Sigmoid colon (tissue), 7 donors: ENCODE measurements around the gene TMEM170B. TPM values are rescaled to one million over a fixed set of nuclear protein-coding genes. Genes with fewer than 3 reads are reported as not detected.
A peak's percentile ranks its signal among the peaks of the same experiment; 100 is the strongest.

Experiments used
- DNase-seq: peaks from one replicate; pipeline ENCODE4 v3.0.0-alpha.2; 2019
- H3K27ac ChIP-seq, 4 donors: fragments of 200-600 bp; sonication (generic); one replicate each; pipeline ENCODE4 v1.5.1; 2016 to 2019; ENCODE audit warnings: mild to moderate bottlenecking in 1 of 4
- H3K27me3 ChIP-seq, 3 donors: fragments of 200-600 bp; sonication (generic); one replicate each; pipeline ENCODE4 v1.5.1; 2019; ENCODE audit warnings: mild to moderate bottlenecking in 1 of 3
- H3K36me3 ChIP-seq, 4 donors: fragments of 200-600 bp; sonication (generic); one replicate each; pipeline ENCODE4 v1.5.1; 2016 to 2019
- H3K4me1 ChIP-seq, 4 donors: fragments of 200-600 bp; sonication (generic); one replicate each; pipeline ENCODE4 v1.5.1; 2017 to 2019
- H3K4me3 ChIP-seq, 4 donors: fragments of 200-600 bp; sonication (generic); one replicate each; pipeline ENCODE4 v1.5.1; 2017 to 2019; ENCODE audit warnings: mild to moderate bottlenecking in 2 of 4, moderate library complexity in 1 of 4
- H3K9me3 ChIP-seq, 4 donors: fragments of 200-600 bp in 3 of 4; sonication (generic) in 3 of 4; one replicate each; pipeline versions ENCODE4 v1.5.1 to v1.6.1; 2013 to 2019
- EP300 ChIP-seq, 4 donors: sonication (generic); formaldehyde crosslinking; IDR thresholded peaks; one replicate each; pipeline ENCODE4 v1.6.1; 2017; ENCODE audit warnings: antibody characterized with exemption in 4 of 4
- POLR2A ChIP-seq, 2 donors: fragments of 450-650 bp; IDR thresholded peaks; one replicate each; pipeline ENCODE4 v1.6.1; 2016; ENCODE audit warnings: antibody characterized with exemption in 2 of 2, mild to moderate bottlenecking in 2 of 2, moderate library complexity in 2 of 2
- POLR2AphosphoS5 ChIP-seq, 4 donors: sonication (generic); formaldehyde crosslinking; IDR thresholded peaks; one replicate each; pipeline ENCODE4 v1.6.1; 2017; ENCODE audit warnings: antibody characterized with exemption in 4 of 4
- WGBS, 2 donors: extraction: QIAGEN DNeasy Blood & Tissue Kit; methylation state at CpG; one replicate each; pipeline ENCODE4 v1.1.7; 2013; 5-methylcytosine and 5-hydroxymethylcytosine counted together
- intact Hi-C: fragments of 100-400 bp; cut with DNase I; formaldehyde crosslinking; loops from one replicate; pipeline ENCODE4 v1.15.1; 2023
- polyA plus RNA-seq, 3 donors: library from polyadenylated mRNA; stranded (reverse); fragments of 200-250 nt; gene quantifications; one replicate each; pipeline ENCODE4 v1.2.3, GENCODE V29; 2013
- total RNA-seq, 4 donors: library from RNA; depleted of rRNA; stranded (reverse); fragments of >200 nt; gene quantifications; one replicate each; pipeline ENCODE4 v1.1.0, GENCODE V29; 2016
- TF ChIP-seq, protein P1 (sequence below), 4 experiments: fragments of 450-650 bp in 3 of 4; fragments of 200-600 bp in 1 of 4; IDR thresholded peaks; one replicate each; pipeline ENCODE4 v1.5.1; 2016 to 2019; ENCODE audit warnings: antibody characterized with exemption in 4 of 4, mild to moderate bottlenecking in 3 of 4, moderate library complexity in 2 of 4
- donor health status: healthy with polysubstance abuse.
- donor health status: Bipolar disorder and iron deficiency.
- donor health status: healthy.

The TMEM170B gene
- total and polyA plus RNA-seq, 7 donors: 0.92 to 11.0 (median 8.7) TPM

DNA sequence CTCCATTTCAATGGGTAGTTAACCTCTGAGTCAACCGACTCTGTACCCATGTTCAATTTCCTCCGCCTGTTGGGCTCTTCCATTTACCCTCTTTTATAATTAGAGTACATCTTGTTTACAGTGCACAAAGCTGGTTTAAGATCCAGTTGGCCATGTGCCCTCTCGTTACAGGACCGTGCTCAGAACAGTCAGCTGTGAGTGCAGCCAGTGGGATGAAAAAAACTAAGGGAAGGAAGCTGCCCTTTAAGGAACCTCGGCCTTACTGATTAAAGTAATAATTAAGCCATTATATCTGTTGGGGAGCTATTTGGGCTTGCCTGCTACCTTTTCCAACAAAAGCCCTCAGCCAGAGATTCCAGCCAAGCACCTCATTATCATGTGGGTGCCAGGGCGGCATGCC is 68.8 kb downstream of the TMEM170B start:
- Histone ChIP-seq H3K9me3 (no peaks in the 10 kb centered on the region), H3K27ac (peak overlapping the region; percentile 27 to 67 (median 36)), H3K4me3 (no peak overlapping the region), H3K4me1 (peaks cover 0 to 29% (median 23%) of the 10 kb centered on the region in 4 donors), H3K27me3 (no peaks in the 10 kb centered on the region), H3K36me3 (no peaks in the 10 kb centered on the region)
- no peak for DNase-seq
- TF ChIP-seq EP300 (IDR thresholded peaks at IDR 0.05) (no peak), POLR2AphosphoS5 (IDR thresholded peaks at IDR 0.05) (no peak), POLR2A (IDR thresholded peaks at IDR 0.05) (no peak)
- TF ChIP-seq, protein P1, sequence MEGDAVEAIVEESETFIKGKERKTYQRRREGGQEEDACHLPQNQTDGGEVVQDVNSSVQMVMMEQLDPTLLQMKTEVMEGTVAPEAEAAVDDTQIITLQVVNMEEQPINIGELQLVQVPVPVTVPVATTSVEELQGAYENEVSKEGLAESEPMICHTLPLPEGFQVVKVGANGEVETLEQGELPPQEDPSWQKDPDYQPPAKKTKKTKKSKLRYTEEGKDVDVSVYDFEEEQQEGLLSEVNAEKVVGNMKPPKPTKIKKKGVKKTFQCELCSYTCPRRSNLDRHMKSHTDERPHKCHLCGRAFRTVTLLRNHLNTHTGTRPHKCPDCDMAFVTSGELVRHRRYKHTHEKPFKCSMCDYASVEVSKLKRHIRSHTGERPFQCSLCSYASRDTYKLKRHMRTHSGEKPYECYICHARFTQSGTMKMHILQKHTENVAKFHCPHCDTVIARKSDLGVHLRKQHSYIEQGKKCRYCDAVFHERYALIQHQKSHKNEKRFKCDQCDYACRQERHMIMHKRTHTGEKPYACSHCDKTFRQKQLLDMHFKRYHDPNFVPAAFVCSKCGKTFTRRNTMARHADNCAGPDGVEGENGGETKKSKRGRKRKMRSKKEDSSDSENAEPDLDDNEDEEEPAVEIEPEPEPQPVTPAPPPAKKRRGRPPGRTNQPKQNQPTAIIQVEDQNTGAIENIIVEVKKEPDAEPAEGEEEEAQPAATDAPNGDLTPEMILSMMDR (IDR thresholded peaks at IDR 0.05): no peak
- WGBS, 2 donors: 62 to 70% methylated on average over 6 of the region's 6 CpGs
- intact Hi-C loops: loop anchor here (5.0 kb wide), 1 partner anchor 46 kb away; no protein-coding TSS in a partner anchor

DNA sequence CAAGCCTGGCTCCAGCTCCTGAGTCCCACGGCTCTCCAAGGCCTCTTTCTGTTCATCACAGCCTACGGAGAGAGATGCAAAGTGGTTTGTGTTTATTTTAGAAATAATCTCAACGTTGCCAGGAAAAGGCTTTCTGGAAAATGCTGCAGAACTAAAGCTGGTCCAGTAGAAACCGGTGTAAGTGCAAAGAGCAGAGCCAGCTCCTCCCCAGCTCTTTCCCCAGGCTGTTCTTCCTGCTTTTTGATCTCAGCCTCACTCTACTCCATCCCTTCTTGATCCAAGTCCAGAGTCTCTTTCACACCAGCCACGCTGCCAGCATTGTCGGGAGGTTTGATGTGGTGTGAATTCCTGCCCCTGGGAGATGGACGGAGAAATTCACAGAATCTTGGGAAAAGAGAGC is 69.8 kb downstream of the TMEM170B start:
- no peaks in the 10 kb centered on the region for H3K36me3 ChIP-seq
- DNase-seq: no peak
- TF ChIP-seq, protein P1 (IDR thresholded peaks at IDR 0.05): no peak
- no peak overlapping the region for H3K4me3 ChIP-seq
- H3K9me3 ChIP-seq: no peaks in the 10 kb centered on the region
- intact Hi-C loops: loop anchor here (5.0 kb wide), 1 partner anchor 45 kb away; no protein-coding TSS in a partner anchor
- WGBS, 2 donors: 71 to 74% methylated on average over 7 of the region's 7 CpGs
- H3K4me1 ChIP-seq: peaks cover 0 to 29% (median 23%) of the 10 kb centered on the region in 4 donors
- no peaks in the 10 kb centered on the region for H3K27me3 ChIP-seq
- peak overlapping the region in 3 of 4 donors; percentile 32 to 67 (median 40) for H3K27ac ChIP-seq

GRCh38 chr6:11608600-11609323 is 71.2 kb downstream of the TMEM170B start:
- TF ChIP-seq POLR2AphosphoS5 (IDR thresholded peaks at IDR 0.05) (no peak), POLR2A (IDR thresholded peaks at IDR 0.05) (no peak), EP300 (IDR thresholded peaks at IDR 0.05) (no peak)
- TF ChIP-seq, protein P1 (IDR thresholded peaks at IDR 0.05): no peak
- no peaks in the 10 kb centered on the region for H3K36me3 ChIP-seq
- no peak for DNase-seq
- H3K4me3 ChIP-seq: no peak overlapping the region
- no peaks in the 10 kb centered on the region for H3K9me3 ChIP-seq
- WGBS, 2 donors: 94 to 95% methylated on average over 6 of the region's 6 CpGs
- H3K4me1 ChIP-seq: peaks cover 0 to 33% (median 26%) of the 10 kb centered on the region in 4 donors
- peak overlapping the region in 2 of 4 donors; percentile 20 to 60 for H3K27ac ChIP-seq
- H3K27me3 ChIP-seq: no peaks in the 10 kb centered on the region
- intact Hi-C loops: loop anchor here (5.0 kb wide), 1 partner anchor 44 kb away; no protein-coding TSS in a partner anchor

DNA sequence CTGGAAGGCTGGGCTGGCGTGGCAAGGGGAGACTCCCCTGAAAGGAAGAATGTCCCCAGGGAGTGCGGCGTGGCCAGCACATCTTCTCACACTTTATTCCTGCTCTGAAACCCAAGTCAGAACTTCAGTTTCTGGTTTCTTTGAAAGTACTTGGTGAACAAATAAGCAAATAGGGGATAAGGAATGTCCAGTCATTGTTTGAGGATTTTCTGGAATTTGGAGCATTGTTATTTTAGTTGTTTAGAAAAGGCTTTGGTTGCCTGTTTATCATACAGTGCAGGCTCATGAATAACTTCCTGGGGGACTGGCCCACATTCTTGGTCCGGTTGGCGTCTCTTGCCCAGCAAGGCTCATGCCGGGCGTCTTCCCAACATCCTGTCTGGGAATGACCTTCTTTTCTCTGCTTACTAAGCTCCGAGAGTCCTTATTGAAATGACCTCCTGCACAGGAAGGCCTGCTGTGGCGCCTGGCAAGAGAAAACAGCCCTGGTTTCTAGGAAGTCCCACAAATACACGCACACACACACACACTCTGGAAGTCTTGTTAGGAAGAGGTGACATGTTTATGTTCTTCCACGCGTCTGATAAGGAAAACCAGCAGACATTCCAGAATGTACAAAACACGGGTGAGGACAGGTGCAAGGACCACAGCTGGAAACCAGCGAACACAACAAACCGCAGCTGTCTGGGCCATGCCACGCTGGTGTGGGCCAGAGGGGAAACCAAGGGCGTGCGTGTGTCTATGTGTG is 71.9 kb downstream of the TMEM170B start:
- 79 to 82% methylated on average over 18 of the region's 18 CpGs for WGBS, 2 donors
- TF ChIP-seq EP300 (IDR thresholded peaks at IDR 0.05) (peak in 1 of 4 donors; percentile 22), POLR2A (IDR thresholded peaks at IDR 0.05) (no peak), POLR2AphosphoS5 (IDR thresholded peaks at IDR 0.05) (peak in 2 of 4 donors; percentile 26 to 31)
- no peaks in the 10 kb centered on the region for H3K27me3 ChIP-seq
- no peak overlapping the region for H3K4me3 ChIP-seq
- peaks cover 0 to 39% (median 27%) of the 10 kb centered on the region in 4 donors for H3K4me1 ChIP-seq
- DNase-seq: no peak
- H3K36me3 ChIP-seq: no peaks in the 10 kb centered on the region
- H3K27ac ChIP-seq: peak overlapping the region in 2 of 4 donors; percentile 20 to 60
- no peaks in the 10 kb centered on the region for H3K9me3 ChIP-seq
- intact Hi-C loops: loop anchor here (5.0 kb wide), 1 partner anchor 43 kb away; no protein-coding TSS in a partner anchor

DNA sequence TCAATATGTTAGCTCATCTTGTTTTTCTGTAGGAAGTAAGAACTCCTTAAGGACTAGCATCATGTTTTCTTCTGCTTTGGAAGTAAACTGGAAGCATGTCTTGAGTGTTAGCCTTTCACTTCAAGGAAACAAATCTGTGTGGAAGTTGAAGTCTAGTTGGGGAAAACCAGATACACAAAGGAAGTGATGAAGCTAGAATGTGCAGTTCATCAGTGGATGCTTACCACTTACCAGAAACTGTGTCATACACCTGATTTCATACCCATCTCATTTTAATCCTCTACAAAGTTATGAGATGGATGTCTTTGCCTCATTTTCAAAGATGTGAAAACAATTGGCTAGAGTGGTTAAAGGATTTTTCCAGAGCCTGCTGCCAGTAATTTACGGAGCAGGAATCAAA is 75.8 kb downstream of the TMEM170B start:
- Histone ChIP-seq H3K27ac (peak overlapping the region in 3 of 4 donors; percentile 33 to 45 (median 42)), H3K4me3 (no peak overlapping the region), H3K4me1 (peaks cover 0 to 19% (median 6%) of the 10 kb centered on the region in 4 donors), H3K9me3 (no peaks in the 10 kb centered on the region), H3K36me3 (no peaks in the 10 kb centered on the region), H3K27me3 (no peaks in the 10 kb centered on the region)
- TF ChIP-seq POLR2AphosphoS5 (IDR thresholded peaks at IDR 0.05): no peak
- TF ChIP-seq POLR2A (IDR thresholded peaks at IDR 0.05): no peak
- TF ChIP-seq, protein P1 (IDR thresholded peaks at IDR 0.05): no peak
- TF ChIP-seq EP300 (IDR thresholded peaks at IDR 0.05): no peak
- intact Hi-C loops: no loop called here
- no peak for DNase-seq
- WGBS, 2 donors: 88 to 97% methylated on average over 1 of the region's 1 CpG
